ENCODE data around the gene PPP1R36.
"Not testable (repeated sequence)": the region's sequence is repeated elsewhere in the genome, so short reads cannot be mapped to it uniquely, and the experiment has no call there.

Gene PPP1R36

GRCh38 chr14:64630778-64631177, 81.0 kb downstream of the PPP1R36 start:
- TF ChIP-seq, protein P1, sequence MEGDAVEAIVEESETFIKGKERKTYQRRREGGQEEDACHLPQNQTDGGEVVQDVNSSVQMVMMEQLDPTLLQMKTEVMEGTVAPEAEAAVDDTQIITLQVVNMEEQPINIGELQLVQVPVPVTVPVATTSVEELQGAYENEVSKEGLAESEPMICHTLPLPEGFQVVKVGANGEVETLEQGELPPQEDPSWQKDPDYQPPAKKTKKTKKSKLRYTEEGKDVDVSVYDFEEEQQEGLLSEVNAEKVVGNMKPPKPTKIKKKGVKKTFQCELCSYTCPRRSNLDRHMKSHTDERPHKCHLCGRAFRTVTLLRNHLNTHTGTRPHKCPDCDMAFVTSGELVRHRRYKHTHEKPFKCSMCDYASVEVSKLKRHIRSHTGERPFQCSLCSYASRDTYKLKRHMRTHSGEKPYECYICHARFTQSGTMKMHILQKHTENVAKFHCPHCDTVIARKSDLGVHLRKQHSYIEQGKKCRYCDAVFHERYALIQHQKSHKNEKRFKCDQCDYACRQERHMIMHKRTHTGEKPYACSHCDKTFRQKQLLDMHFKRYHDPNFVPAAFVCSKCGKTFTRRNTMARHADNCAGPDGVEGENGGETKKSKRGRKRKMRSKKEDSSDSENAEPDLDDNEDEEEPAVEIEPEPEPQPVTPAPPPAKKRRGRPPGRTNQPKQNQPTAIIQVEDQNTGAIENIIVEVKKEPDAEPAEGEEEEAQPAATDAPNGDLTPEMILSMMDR (conservative IDR thresholded peaks at IDR 0.05; ENCODE audit: low read length), result no peak
- no peak for DNase-seq (ENCODE audit: low read depth)
- H3K4me3 ChIP-seq (ENCODE audit: low read length), result no peak overlapping the region

GRCh38 chr14:64631222-64631621, 81.5 kb downstream of the PPP1R36 start:
- DNase-seq (ENCODE audit: low read depth); H3K4me3 ChIP-seq (ENCODE audit: low read length): not testable (repeated sequence)

GRCh38 chr14:64632056-64632455, 82.3 kb downstream of the PPP1R36 start:
- DNase-seq (ENCODE audit: low read depth), result peak; percentile 77

GRCh38 chr14:64634558-64634957, 84.8 kb downstream of the PPP1R36 start:
- H3K4me3 ChIP-seq (ENCODE audit: low read length), result no peak overlapping the region
- no peak for DNase-seq (ENCODE audit: low read depth)
- TF ChIP-seq, protein P1 (conservative IDR thresholded peaks at IDR 0.05; ENCODE audit: low read length), result no peak

More at GRCh38 chr14:64632056-64632455, 82.3 kb downstream of the PPP1R36 start:
- TF ChIP-seq, protein P1 (conservative IDR thresholded peaks at IDR 0.05; ENCODE audit: low read length), result no peak
- no peak overlapping the region for H3K4me3 ChIP-seq (ENCODE audit: low read length)

DNA sequence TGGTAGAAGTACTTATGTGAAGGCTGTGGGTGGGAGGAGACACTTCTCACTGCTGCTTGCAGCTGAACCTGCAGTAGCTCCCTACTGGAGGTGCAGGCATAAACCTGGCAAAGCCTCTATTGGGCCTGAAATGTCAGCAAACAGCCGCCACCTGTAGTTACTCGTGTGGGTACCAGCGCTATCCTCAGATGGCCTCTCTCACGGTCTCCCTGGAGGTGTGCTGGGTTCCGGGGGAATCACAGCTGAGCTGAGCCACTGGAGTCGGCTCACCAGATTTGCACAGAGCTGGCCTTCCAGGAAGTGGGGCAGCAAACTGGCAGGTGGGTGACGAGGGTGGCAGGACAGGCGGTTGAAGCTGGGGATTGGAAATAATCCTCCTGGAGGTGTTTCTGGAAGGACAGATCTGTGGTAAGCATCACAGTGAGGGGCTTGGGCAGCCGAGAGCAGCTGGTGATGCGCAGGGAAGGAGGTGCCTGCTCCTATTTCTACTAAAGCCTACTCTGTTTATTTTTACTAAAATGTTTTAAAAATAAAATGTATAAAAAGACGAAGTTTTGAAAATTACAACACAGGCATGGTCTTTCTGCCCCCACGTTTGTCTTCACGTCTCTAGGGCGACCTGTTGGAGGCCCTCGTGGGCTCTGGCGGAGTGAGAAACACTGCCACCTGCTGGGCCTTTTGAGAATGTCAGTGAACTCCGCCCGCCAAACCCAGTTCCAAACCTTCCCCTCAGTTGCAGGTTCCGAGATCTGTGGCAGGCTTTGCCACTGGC, 86.6 kb downstream of the PPP1R36 start:
- H3K4me3 ChIP-seq (ENCODE audit: low read length), result no peak overlapping the region
- TF ChIP-seq, protein P1 (conservative IDR thresholded peaks at IDR 0.05; ENCODE audit: low read length), result peak; percentile 80
- peak; percentile 66 for DNase-seq (ENCODE audit: low read depth)

GRCh38 chr14:64636980-64637429, 87.2 kb downstream of the PPP1R36 start:
- H3K4me3 ChIP-seq (ENCODE audit: low read length), result no peak overlapping the region
- TF ChIP-seq, protein P1 (conservative IDR thresholded peaks at IDR 0.05; ENCODE audit: low read length), result no peak
- no peak for DNase-seq (ENCODE audit: low read depth)

DNA sequence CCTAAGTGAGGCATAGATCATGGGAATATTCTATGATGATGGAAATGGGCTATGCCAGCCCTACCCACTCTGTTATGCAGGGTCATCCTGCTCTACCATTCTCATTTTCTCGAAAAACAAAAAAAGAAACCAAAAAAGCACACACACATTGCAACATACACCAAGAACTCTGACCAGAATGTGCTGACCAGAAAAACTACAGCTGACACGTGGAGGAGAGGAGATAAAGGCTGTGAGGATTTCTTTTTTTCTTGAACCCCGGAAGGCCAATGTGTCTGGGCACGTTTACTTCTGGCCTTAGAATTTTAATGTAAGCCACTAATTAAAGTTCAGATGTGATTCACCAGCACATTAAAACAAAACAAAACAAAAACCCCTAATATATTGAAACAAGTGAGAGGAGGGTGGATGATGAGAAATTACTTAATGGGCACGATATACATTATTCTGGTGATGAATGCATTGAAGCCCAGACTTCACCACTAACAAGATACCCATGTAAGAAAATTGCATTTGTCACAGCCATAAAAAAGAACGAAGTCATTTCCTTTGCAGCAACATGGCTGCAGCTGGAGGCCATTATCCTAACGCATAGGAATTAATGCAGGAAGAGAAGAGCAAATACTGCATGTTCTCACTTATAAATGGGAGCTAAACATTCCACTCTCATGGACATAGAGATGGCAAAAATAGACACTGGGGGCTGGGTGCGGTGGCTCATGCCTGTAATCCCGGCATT, 88.1 kb downstream of the PPP1R36 start:
- no peak overlapping the region for H3K4me3 ChIP-seq (ENCODE audit: low read length)
- DNase-seq (ENCODE audit: low read depth), result peak; percentile 57
- TF ChIP-seq, protein P1 (conservative IDR thresholded peaks at IDR 0.05; ENCODE audit: low read length), result no peak

All from AG10803 (cell line).